ENCODE results near the gene C17orf114.
"Not testable (repeated sequence)": the region's sequence is repeated elsewhere in the genome, so short reads cannot be mapped to it uniquely, and the experiment has no call there.

The C17orf114 gene

DNA sequence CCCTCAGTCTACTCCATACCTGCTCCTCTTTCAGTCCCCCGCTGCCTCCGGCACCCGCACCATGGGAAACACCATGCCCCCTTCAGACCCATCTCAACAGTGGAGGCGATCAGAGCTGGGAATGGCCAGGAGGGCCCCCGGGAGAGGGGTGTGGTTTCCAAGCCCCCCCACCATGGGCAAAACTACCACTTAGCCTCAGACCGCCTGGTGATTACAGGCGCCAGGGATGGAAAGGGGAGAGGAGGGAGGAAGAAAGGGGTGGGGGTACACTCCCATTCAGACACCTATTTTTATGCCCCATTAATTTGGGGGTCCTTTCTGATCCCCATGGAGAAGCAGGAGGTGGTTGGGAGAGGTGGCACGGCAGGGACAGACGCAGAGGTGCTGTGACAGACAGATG is at the start of gene C17orf114:
Gene C17orf114, minus strand, starts transcription at position 101 of the 400 bp plus-strand sequence.
- DNase-seq: no peak

- no peak for DNase-seq
Measured at GRCh38 chr17:4851084-4851483, 49.0 kb upstream of the C17orf114 start.

GRCh38 chr17:4850246-4850645 is 48.1 kb upstream of the C17orf114 start:
- DNase-seq: no peak

DNA sequence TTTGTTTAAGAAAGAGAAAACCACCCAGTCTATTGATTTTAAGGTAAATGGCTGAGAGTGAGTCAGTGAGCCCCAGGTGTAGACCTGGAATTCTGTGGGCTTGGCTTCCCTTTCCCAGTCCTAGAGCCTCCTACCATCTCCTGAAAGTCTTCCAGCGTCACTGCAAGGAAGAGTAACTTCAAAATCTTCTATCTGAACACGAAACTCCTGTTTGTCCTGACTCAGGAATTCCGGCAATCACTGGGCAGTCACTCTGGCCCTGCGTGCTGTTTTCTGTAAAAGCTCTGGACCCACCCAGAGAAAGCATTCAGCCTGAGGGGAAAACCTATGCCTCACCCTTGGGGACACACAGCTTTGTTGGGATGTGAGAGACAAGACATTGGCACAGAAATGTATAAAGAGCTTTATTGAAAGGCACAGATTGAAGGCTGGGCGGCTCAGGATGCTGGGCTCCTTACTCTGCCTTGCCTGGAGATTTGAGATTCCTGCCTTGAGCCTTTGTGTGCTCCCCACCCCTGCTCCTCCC is 46.9 kb upstream of the C17orf114 start:
- DNase-seq: no peak

DNA sequence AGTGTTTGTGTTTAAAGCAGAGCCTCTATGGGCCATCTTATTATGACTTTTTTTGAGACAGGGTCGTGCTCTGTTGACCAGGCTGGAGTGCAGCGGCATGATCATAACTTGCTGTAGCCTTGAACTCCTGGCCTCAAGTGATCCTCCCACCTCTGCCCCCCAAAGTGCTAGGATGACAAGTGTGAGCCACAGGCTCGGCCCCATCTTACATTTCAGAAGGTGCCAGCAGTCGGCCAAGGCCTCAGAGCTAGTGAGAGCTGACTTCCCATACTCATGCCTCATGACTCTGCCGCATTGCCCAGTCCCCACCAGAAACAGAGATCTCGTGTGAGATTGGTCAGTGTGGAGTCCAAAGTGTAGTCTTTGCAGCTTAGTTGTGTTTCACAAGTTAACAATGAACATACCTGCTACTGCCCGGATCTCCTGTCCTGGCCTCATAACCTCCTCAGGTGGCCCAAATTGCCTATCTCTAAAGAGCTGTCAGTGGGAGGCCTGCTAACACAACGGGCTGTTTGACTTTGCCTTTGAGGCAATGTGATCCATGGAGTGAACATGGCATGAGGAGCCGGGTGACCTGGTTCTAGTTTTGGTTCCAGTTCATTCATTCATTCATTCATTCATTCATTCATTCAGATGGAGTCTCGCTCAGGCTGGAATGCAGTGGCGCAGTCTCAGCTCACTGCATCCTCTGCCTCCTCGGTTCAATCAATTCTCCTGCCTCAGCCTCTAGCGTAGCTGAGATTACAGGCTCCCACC is 44.7 kb upstream of the C17orf114 start:
- no peak for DNase-seq

GRCh38 chr17:4845118-4845517 is 43.0 kb upstream of the C17orf114 start:
- DNase-seq: no peak

- no peak for DNase-seq
Measured at GRCh38 chr17:4843321-4844000, 41.3 kb upstream of the C17orf114 start.

GRCh38 chr17:4842376-4842775 is 40.2 kb upstream of the C17orf114 start:
- DNase-seq: no peak

DNA sequence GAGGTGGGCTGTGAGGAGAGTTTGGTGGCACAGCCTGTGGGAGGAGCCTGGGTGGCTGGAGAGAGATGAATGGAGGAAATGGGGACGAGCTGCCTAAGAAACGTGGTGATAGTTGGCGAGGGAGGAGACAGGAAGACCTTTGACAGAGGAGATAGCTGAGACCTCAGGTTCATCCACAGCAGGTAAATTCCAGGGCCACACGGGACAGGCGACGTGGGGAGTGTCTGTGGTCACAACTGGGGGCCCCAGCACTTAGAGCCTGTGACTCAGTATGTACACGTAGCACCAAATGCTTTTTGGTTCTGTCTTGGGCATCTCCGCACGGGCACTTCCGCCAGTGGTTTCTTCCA is 38.7 kb upstream of the C17orf114 start:
- peak; percentile 31 for DNase-seq

DNA sequence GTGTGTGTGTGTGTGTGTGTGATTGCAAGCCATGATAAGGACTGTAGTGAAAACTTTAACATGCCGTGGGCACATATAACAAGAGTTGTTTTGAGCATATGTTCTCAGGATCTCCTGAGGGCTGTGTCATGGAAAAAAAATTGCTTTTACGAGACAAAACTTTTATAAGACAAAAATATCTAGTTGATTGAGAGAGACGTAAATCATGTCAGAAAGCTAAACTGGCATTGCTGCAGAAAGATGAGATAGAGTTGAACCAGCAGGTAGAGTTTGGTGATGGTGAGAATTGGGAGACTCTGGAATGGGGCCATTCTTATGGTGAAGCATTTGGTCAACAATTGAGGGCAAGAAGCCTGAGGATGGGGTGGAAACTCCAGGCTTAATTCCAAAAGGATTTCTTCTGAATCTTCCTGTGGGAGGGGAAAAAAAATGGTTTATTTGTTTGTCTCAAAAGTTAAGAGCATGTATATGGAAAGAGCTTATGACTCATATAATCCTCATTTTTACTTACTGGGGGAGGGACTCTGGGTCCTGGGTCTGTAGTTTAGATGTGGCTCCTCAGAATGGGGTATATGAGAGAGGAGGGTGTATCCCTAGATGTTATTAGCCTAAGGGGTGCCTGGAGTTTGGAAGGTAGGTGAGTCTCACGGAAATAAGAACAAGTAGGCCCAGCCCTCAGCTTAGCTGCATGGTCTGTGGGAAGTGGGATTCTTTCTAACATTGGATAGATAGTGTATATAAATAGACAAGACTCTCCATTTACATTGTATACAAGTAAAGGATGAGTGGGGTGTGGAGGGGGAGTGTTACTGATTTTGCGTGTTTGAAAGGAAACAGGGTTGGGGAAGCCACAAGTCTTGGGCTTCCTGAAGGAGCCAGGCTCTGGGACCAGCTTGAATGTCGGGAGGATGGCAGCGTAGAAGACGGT is 38.1 kb upstream of the C17orf114 start:
- no peak for DNase-seq

DNA sequence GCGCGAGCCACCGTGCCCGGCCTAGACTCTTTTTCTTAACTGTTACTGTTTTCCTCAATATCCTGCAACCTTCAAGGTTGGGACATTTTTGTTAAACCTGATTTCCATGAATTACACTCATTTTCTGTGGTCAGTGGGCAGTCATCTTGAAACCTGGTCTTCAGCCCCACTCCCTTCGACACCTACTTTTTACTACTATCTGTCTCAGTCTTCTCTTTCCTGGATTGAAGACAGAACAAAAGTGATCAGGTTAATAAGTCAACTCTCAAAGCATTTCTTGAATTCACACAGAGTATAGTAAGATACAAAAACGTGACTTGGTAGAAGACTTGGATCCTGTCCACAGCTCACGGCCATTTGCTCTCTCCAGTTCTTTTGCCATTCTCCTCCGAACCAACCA is 37.1 kb upstream of the C17orf114 start:
- DNase-seq: no peak

GRCh38 chr17:4838309-4838785 is 36.2 kb upstream of the C17orf114 start:
- DNase-seq: no peak

GRCh38 chr17:4837471-4838308 is 35.6 kb upstream of the C17orf114 start:
- no peak for DNase-seq

DNA sequence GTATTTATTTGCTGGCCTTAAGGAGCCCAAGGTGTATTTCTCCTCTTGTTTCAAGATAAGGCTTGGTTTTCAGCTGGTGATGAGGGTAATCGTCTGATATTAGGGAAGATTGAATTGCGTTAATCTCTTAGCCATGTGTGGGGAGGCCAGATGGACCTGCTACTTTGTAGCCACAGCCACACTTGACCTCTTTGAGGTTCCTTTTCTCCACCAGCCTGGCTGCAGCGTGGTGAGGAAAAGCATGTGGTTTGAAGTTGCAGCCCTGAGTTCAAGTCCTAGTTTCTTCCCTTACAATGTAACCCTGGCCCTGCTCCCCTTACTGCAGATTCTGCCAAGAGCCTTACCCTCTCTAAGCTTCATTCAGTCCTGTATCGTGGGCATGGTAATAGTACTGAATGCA is 34.1 kb upstream of the C17orf114 start:
- no peak for DNase-seq

DNA sequence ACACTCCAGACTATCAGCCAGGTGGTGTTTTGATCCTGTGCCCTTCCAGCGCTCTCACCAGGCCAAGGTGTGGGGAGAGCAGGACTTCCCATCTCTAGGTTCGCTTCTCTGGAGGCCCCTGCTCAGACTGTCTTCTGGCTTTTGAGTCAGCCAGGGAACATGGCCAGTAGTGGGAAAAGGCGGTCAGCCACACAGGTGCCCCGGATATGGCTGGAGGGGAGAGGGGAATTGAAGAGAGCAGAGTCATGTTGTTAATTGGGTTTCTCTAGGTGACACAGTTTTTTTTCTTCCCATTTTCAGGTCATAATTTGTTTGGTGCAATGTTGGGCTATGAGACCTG is 32.5 kb upstream of the C17orf114 start:
- no peak for DNase-seq

DNA sequence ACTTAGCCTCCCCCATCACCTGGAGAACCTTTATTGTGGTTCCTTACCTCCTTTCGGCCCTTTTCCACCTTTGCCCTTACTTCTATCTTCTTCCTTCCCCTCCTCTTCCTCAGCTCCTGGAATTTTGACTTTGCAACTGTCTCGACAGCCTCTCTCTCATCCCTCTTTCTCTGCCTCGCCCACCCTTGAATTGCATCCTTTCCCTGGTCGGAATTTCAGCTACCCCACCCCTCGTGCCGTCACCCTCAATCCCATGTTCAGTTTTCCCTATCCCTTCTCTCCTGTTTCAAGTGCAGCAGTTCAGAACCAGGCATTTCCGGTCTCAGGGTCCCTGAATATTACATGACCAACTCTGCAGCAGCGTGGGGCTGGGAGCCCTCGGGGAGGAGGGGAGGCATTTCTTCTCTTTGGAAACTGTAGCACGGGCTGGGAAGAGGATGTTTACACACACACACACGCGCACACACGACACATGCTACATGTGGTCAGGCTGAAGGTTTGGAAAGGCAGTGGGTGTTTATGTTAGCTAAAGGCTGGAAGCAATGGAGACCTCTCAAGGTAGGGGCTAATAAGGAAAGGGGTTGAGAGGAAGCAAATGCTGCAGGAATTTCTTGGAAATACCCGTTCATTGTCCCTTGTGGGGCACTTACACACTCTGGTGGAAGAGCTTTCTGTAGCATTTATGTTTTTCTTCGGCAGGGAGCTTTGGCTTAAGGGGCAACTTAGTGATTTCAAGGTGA is 32.0 kb upstream of the C17orf114 start:
- DNase-seq: no peak

DNA sequence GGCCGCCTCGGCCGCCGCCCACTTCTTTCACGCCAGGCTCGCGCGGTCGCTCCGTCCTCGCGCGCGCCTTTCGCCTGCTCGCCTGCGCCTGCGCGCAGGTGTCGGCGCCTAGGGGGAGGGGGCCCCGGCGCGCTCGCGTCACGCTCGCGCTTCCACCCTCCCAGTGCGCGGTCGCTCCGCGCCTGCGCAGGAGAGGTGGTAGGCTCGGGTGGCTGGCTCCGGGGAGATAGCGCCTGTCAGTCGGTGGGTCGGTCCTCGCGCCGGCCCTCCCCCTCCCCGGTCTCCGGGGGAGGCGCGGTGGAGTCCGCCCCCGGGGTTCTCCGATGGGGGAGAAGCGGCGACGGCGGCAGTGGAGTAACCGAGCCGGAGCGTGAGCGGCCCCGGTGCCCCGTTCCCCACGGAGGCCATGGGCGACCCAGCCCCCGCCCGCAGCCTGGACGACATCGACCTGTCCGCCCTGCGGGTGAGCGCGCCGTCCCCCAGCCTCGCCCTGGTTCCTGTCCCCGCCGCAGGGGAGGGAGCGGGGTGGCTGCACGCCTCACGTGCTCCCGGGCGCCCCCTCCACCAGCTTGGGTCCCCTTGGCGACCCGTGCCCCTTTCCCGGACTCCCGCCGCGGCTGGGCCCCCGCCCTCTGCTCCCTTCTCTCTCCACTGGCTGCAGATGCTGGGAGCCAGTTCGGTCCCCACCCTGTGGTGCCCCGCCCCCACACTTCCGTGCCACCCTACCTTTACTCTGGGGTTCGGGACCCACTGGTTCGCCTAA is 31.2 kb upstream of the C17orf114 start, which contains the start of gene MINK1:
Gene MINK1, plus strand, starts transcription at position 163 of the 763 bp plus-strand sequence. Its CDS starts 244 bp downstream, at position 407.
- peak; percentile 89 for DNase-seq

- DNase-seq: not testable (repeated sequence)
Measured at GRCh38 chr17:4832829-4833177, 30.7 kb upstream of the C17orf114 start.

DNA sequence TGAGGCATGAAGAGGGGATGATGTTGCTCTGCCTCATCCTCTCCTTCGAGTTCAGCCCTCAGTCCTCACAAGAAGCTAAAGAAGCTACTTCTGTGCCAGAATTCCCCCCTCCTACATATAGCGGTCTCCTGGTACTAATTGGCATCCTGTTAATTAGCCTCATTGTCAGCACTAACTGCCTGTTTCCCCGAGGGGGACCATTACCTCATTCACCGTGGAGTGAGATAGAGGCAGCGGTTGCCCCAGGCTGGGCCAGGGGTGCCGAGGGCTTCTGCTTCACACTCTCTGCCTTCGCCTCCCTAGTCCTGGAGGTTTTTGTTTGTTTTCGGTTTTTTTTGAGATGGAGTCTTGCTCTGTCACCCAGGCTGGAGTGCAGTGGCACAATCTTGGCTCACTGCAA is 25.3 kb upstream of the C17orf114 start:
- DNase-seq: no peak

- no peak for DNase-seq
Measured at GRCh38 chr17:4823373-4824089, 21.4 kb upstream of the C17orf114 start.

All from activated naive CD4-positive, alpha-beta T cell treated with Interleukin-2 at 50 U/mL for 16 hours (primary cell).